ENCODE results near the gene DAAM2.

DNA sequence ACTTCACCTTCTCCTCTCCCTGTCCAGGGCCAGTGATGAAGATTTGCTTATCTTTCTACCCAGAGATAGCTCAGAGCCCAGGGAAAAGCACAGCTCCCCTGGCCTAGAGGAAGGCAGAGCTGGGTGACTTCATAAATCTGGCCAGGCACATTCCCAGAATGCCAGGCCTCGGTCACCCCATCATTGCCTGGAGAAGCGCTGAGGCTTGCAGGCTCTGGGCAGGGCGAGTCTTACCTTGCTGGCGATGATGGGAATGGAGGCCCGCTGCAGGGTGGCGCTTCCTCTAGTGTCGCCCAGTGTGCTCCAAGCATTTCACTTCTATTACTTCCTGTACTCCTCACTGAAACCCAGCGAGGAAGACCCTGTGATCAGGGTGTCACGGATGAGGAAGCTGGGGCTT, 60.1 kb downstream of the DAAM2 start:
- TF ChIP-seq EZH2phosphoT487 (IDR thresholded peaks at IDR 0.05; ENCODE audit: insufficient read depth, low read depth) (no peak), EZH2 (IDR thresholded peaks at IDR 0.05; ENCODE audit: insufficient read depth, poor library complexity, severe bottlenecking) (no peak)

Data from GM23248 (cell line).